NCI-H1417 (cell line): ENCODE data around the gene STPG2.
"Not testable (repeated sequence)": the region's sequence is repeated elsewhere in the genome, so short reads cannot be mapped to it uniquely, and the experiment has no call there.

ENCODE experiments used
- DNase-seq, 3 experiments: peaks; one replicate each; lab custom pipeline; 2025; lab: John Stamatoyannopoulos, UW

The STPG2 gene

GRCh38 chr4:97643179-97643578 lies 500.1 kb downstream of the STPG2 start:
- no peak for DNase-seq

DNA sequence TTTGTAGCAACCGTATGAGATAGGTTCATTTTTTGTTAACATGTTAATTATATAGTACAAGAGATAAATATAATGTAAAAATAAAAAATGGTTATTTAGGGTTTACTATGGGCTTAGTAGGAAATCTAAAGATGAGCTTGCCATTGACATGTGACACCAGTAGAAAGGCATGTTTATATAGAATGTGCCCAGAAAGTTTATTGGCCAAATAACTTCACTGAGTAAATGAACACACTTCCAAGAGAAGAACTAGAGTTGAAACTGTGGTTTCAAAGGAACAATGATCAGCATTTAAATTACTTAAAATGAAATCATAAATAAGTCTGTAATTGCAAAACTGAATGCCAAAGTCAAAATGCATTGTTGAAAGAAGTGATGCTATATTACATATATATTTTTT lies 503.3 kb downstream of the STPG2 start:
- DNase-seq = no peak

- not testable (repeated sequence) for DNase-seq
Measured at GRCh38 chr4:97633831-97634230, 509.4 kb downstream of the STPG2 start.

- no peak for DNase-seq
Measured at GRCh38 chr4:97627750-97628149, 515.5 kb downstream of the STPG2 start.

DNA sequence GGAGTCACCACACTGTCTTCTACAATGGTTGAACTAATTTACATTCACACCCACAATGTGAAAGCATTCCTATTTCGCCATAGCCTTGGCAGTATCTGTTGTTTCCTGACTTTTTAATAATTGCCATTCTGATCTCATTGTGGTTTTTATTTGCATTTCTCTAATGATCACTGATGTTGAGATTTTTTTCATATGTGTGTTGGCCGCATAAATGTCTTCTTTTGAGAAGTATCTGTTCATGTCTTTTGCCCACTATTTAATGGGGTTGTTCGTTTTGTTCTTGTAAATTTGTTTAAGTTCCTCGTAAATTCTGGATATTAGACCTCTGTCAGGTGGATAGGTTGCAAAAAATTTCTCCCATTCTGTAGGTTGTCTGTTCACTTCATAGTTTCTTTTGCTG lies 519.1 kb downstream of the STPG2 start:
- DNase-seq = no peak

DNA sequence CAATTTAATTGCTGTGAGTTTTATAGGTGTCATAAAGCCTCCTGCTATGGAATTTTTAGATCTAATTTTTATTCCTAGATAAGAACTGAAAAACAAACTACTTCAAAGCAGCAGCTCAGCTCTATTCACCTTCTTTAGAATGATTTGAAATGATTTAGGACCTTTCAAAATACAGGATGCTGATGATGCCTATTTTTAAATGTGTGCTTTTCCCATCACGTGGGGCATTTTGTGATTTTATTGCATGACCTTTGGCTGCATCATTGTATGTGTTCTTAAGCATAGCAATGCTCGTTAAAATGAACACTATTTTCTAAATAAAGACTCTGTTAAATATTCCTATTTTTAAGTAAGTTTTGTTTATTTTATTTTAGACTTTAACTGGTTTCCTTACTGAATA lies 537.3 kb downstream of the STPG2 start:
- DNase-seq = no peak

- no peak for DNase-seq
Measured at GRCh38 chr4:97593248-97593647, 550.0 kb downstream of the STPG2 start.

- DNase-seq = no peak
Measured at GRCh38 chr4:97590266-97590665, 553.0 kb downstream of the STPG2 start.

- no peak for DNase-seq
Measured at GRCh38 chr4:97589481-97590196, 553.6 kb downstream of the STPG2 start.

- DNase-seq = no peak
Measured at GRCh38 chr4:97587912-97588311, 555.4 kb downstream of the STPG2 start.

DNA sequence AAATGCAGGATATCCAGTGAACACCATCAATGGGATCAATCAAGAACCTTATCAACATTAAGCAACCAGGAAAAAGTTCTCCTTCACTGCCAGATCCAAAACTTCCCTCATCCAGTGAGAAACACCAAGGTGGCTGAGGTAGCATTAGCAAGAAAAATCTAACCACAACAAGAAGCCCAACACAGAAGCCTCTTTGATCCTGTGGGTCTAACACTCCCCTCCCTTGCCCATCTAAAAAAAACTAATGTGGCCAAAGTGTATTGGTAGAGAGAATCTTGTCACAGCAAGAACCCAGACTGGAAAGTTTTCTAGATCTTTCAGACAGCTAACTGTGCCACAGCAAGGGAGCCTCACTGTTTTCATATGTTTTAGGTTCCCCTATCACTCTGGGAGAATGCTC lies 558.0 kb downstream of the STPG2 start:
- DNase-seq = no peak

GRCh38 chr4:97582890-97583289 lies 560.4 kb downstream of the STPG2 start:
- DNase-seq = no peak

- no peak for DNase-seq
Measured at GRCh38 chr4:97577004-97577403, 566.3 kb downstream of the STPG2 start.

DNA sequence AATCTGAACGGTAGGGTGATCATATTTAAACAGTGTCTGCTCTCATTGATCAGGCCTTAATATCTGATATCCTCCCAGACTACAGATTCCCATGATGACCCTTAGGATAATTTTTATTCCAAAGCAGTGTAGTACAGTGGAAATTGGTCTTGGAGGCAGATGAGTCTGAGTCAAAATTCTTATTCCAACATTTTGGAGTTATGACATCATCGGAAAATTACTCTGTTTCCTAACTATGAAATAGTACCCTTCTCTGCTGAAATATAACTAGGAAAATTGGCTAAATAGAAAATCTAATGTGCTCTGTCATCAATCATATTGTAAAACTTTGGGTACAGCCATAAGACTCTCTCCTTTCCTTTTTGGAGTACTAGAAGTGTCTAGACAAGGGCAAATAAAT lies 583.3 kb downstream of the STPG2 start:
- DNase-seq = no peak

GRCh38 chr4:97558204-97558778 lies 585.0 kb downstream of the STPG2 start:
- no peak for DNase-seq

DNA sequence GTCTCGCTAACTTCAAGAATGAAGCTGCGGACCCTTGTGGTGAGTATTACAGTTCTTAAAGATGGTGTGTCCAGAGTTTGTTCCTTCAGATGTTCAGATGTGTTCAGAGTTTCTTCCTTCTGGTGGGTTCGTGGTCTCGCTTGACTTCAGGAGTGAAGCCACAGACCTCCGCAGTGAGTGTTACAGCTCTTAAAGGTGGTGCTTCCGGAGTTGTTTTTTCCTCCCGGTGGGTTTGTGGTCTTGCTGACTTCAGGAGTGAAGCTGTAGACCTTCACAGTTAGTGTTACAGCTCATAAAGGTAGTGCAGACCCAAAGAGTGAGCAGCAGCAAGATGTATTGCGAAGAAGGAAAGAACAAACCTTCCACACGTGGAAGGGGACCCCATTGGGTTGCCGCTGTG lies 592.6 kb downstream of the STPG2 start:
- not testable (repeated sequence) for DNase-seq

DNA sequence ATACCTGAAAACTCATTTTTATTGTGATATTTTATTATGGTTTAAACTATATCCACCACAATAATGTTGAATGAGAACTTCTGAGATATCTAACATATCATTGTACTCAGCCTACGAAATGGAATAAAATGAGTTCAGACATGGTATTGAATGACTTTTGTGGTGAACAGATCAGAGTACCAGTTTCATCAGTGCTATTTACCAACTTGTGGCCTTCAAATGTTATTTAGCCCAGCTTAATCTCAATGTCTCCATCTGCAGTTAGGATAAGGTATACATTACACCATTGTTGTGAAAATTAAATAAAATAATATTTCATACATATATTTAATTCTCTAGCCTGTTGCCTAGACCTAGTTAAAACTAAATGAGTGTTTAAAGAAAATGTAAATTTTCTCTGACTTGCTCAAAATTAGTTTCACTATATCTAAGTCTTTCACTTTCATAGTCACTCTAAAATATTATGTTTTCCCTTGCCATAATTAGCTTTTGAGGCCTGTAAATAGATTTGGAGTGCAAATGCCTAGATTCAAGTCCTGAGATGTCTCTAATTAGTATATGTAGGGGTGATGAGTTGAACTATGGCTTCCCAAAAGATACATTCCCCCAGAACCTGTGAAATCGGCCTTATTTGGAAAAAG lies 594.2 kb downstream of the STPG2 start:
- no peak for DNase-seq

GRCh38 chr4:97548186-97548585 lies 595.1 kb downstream of the STPG2 start:
- DNase-seq = no peak

GRCh38 chr4:97531351-97531750 lies 611.9 kb downstream of the STPG2 start:
- peak in 2 of 3 experiments; percentile 31 to 70 for DNase-seq

DNA sequence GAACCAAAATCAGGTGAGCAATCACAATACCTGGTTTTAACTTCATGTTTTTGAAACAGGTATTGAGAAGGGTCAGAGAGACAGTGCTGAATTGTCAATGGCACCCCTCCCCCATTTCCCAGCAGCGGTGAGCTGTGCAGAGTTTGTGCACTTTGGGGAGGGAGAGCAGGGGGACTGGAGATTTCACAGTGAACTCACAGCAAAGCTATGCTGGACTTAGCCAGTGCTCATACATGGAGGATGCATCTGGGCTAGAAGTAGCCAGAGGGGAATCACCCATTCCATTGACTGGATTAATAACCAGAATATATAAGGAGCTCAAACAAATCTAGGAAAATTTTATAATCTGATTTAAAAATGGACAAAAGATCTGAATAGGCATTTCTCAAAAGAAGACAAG lies 612.6 kb downstream of the STPG2 start:
- DNase-seq = no peak

GRCh38 chr4:97525236-97525635 lies 618.0 kb downstream of the STPG2 start:
- no peak for DNase-seq

- DNase-seq = no peak
Measured at GRCh38 chr4:97517939-97518338, 625.3 kb downstream of the STPG2 start.

DNA sequence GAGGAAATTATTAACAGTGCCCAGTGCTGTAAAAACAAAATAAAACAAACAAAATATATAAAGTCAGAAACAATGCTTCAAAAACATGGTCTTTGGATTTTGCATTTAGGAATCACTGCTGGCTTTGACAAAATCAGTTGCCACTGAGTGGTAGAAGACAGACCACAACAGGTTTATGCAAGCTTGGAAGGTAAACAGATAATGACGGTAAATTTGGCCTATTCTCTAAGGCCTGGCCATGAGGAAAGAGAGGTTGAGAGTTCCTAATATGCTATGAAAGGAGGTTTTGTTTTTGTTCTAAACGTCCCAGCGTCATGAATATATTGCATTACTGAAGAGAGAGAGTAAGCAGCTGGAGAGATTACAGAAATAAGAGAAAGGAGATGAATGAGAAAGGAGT lies 629.4 kb downstream of the STPG2 start:
- no peak for DNase-seq
